Osteoblast (primary cell): ENCODE results near the gene CYP4F12. TPM values are rescaled to one million over a fixed set of nuclear protein-coding genes. Genes with fewer than 3 reads are reported as not detected.
A peak's percentile ranks its signal among the peaks of the same experiment; 100 is the strongest.

Experiments
- DNase-seq: peaks from one replicate; pipeline ENCODE4 v3.0.0; 2011; ENCODE audit warnings: low spot score, mixed read lengths; ENCODE audit not compliant: insufficient read length; ENCODE audit errors: missing footprints
- H2AFZ ChIP-seq: 2 replicates; pipeline ENCODE4 v1.6.0; 2011; ENCODE audit warnings: mild to moderate bottlenecking, low read length
- H3K27ac ChIP-seq: 2 replicates; pipeline ENCODE4 v1.5.1; 2011; ENCODE audit warnings: mild to moderate bottlenecking, low read depth, low read length, moderate library complexity
- H3K27me3 ChIP-seq: 2 replicates; pipeline ENCODE4 v1.6.0; 2012; ENCODE audit warnings: mild to moderate bottlenecking, control low read depth, inconsistent platforms, low read length, moderate library complexity; ENCODE audit not compliant: insufficient read depth
- H3K36me3 ChIP-seq: 2 replicates; pipeline ENCODE4 v1.5.1; 2011; ENCODE audit warnings: mild to moderate bottlenecking, low read length, control low read depth, moderate library complexity; ENCODE audit not compliant: insufficient read depth
- H3K4me1 ChIP-seq: 2 replicates; pipeline ENCODE4 v1.5.1; 2011; ENCODE audit warnings: mild to moderate bottlenecking, low read length, control low read depth, moderate library complexity; ENCODE audit not compliant: insufficient read depth
- H3K4me2 ChIP-seq: 2 replicates; pipeline ENCODE4 v1.6.0; 2011; ENCODE audit warnings: mild to moderate bottlenecking, low read length; ENCODE audit not compliant: insufficient read depth
- H3K4me3 ChIP-seq: fragments of 200-600 bp; sonication (generic); 3 replicates; pipeline ENCODE4 v1.5.1; 2012; ENCODE audit warnings: mild to moderate bottlenecking, low read length, inconsistent platforms; ENCODE audit not compliant: insufficient read depth
- H3K79me2 ChIP-seq: 2 replicates; pipeline ENCODE4 v1.6.0; 2012; ENCODE audit warnings: mild to moderate bottlenecking, low read length, control low read depth, inconsistent platforms; ENCODE audit not compliant: insufficient read depth
- H3K9me3 ChIP-seq: 2 replicates; pipeline ENCODE4 v1.5.1; 2011; ENCODE audit warnings: low read depth, low read length, control low read depth
- H4K20me1 ChIP-seq: 2 replicates; pipeline ENCODE4 v1.6.0; 2012; ENCODE audit warnings: mild to moderate bottlenecking, low read length, control low read depth; ENCODE audit not compliant: insufficient read depth
- CTCF ChIP-seq: IDR thresholded peaks from 2 replicates; pipeline ENCODE4 v1.5.1; 2011; ENCODE audit warnings: mild to moderate bottlenecking, low read depth, low read length, moderate library complexity; ENCODE audit errors: extremely low read depth
- total RNA-seq: library from RNA; depleted of rRNA; stranded (reverse); fragments of >200 nt; gene quantifications from 2 replicates; pipeline ENCODE4 v1.2.3, GENCODE V29; 2012

Gene CYP4F12
- total RNA-seq, 1 donor = not detected

DNA sequence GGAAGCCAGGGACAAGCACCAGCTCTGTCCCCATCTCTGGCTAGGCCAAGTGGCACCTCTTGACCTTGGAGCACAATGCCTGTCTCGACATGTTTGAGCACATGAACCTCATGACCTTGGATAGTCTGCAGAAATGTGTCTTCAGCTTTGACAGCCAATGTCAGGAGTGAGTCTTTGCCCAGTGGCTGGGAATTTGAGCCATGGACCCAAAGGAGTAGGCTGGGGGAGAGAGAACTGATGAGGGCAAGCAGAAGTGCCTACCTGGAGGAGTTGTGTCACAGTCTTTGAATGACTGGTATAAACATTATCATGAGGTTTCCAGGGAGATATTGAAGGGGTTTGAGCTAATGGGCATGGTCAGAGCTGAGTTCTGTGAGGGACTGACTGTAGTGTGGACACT, 6.7 kb upstream of the CYP4F12 start:
- DNase-seq = no peak
- Histone ChIP-seq H3K4me1 (no peaks in the 10 kb centered on the region), H4K20me1 (no peaks in the 10 kb centered on the region), H3K4me2 (no peak overlapping the region), H3K79me2 (no peaks in the 10 kb centered on the region), H3K36me3 (no peaks in the 10 kb centered on the region), H3K27me3 (no peaks in the 10 kb centered on the region), H3K4me3 (no peak overlapping the region), H3K9me3 (no peaks in the 10 kb centered on the region), H2AFZ (no peak overlapping the region), H3K27ac (no peak overlapping the region)
- TF ChIP-seq CTCF = no peak

- no peak for TF ChIP-seq CTCF
- no peaks in the 10 kb centered on the region for H3K9me3 ChIP-seq
- no peak for DNase-seq
- H2AFZ ChIP-seq = no peak overlapping the region
- no peak overlapping the region for H3K27ac ChIP-seq
- H3K79me2 ChIP-seq = no peaks in the 10 kb centered on the region
- no peak overlapping the region for H3K4me3 ChIP-seq
- H4K20me1 ChIP-seq = no peaks in the 10 kb centered on the region
- H3K4me2 ChIP-seq = no peak overlapping the region
- H3K36me3 ChIP-seq = no peaks in the 10 kb centered on the region
- no peaks in the 10 kb centered on the region for H3K4me1 ChIP-seq
- H3K27me3 ChIP-seq = no peaks in the 10 kb centered on the region
These were observed 6.0 kb upstream of the CYP4F12 start for GRCh38 chr19:15666883-15667282.

DNA sequence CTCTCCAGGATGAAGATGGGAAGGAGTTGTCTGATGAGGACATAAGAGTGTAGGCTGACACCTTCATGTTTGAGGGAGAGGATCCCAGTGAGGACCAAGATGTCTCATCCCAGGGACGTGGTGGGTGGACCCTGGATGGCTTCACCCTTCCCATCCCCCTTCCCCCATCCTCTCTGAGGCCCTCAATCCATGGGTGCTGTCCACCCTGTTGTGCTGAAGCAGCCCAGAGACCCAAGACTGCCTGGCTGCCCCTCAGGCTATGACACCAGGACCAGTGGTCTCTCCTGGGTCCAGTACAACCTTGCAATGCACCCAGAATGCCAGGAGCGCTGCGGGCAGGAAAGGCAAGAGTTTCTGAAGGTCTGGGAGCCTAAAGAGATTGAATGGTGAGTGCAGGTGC, 3.4 kb upstream of the CYP4F12 start:
- TF ChIP-seq CTCF = no peak
- H3K79me2 ChIP-seq = no peaks in the 10 kb centered on the region
- H3K27ac ChIP-seq = no peak overlapping the region
- H4K20me1 ChIP-seq = no peaks in the 10 kb centered on the region
- no peaks in the 10 kb centered on the region for H3K27me3 ChIP-seq
- no peaks in the 10 kb centered on the region for H3K36me3 ChIP-seq
- H3K9me3 ChIP-seq = no peaks in the 10 kb centered on the region
- H2AFZ ChIP-seq = no peak overlapping the region
- no peak overlapping the region for H3K4me2 ChIP-seq
- no peak overlapping the region for H3K4me3 ChIP-seq
- no peak for DNase-seq
- H3K4me1 ChIP-seq = no peaks in the 10 kb centered on the region

GRCh38 chr19:15669891-15670290, 3.0 kb upstream of the CYP4F12 start:
- no peak overlapping the region for H3K27ac ChIP-seq
- H3K9me3 ChIP-seq = no peaks in the 10 kb centered on the region
- H3K4me1 ChIP-seq = no peaks in the 10 kb centered on the region
- no peak overlapping the region for H3K4me2 ChIP-seq
- H3K79me2 ChIP-seq = no peaks in the 10 kb centered on the region
- peak; percentile 15 for DNase-seq
- no peaks in the 10 kb centered on the region for H4K20me1 ChIP-seq
- no peak for TF ChIP-seq CTCF
- H2AFZ ChIP-seq = no peak overlapping the region
- no peaks in the 10 kb centered on the region for H3K36me3 ChIP-seq
- no peak overlapping the region for H3K4me3 ChIP-seq
- no peaks in the 10 kb centered on the region for H3K27me3 ChIP-seq
